GM19467 (cell line): ENCODE measurements around the gene SCD.

ENCODE experiments used
- ATAC-seq: cut with Tn5 transposase; IDR thresholded peaks from one replicate; pipeline ENCODE4 v1.9.1; 2021; ENCODE audit warnings: mild to moderate bottlenecking, moderate library complexity; ENCODE audit not compliant: unreplicated experiment

SCD gene

GRCh38 chr10:100339236-100339635, 7.8 kb upstream of the SCD start:
- peak; percentile 48 for ATAC-seq

- ATAC-seq: no peak
Measured at GRCh38 chr10:100340948-100341847, 5.8 kb upstream of the SCD start.

- no peak for ATAC-seq
Measured at GRCh38 chr10:100341953-100342626, 4.9 kb upstream of the SCD start.

GRCh38 chr10:100342627-100342972, 4.4 kb upstream of the SCD start:
- ATAC-seq: no peak

- ATAC-seq: no peak
Measured at GRCh38 chr10:100344241-100344788, 2.7 kb upstream of the SCD start.

- ATAC-seq: no peak
Measured at GRCh38 chr10:100345570-100346330, 1.3 kb upstream of the SCD start.

- peak; percentile 42 for ATAC-seq
Measured at GRCh38 chr10:100346351-100346764, 675 bp upstream of the SCD start.

GRCh38 chr10:100347568-100348195, 649 bp downstream of the SCD start:
- no peak for ATAC-seq

- no peak for ATAC-seq
Measured at GRCh38 chr10:100348389-100348927, 1.4 kb downstream of the SCD start.

- ATAC-seq: no peak
Measured at GRCh38 chr10:100349087-100349486, 2.1 kb downstream of the SCD start.

GRCh38 chr10:100349672-100350071, 2.6 kb downstream of the SCD start:
- no peak for ATAC-seq

GRCh38 chr10:100350914-100351485, 4.0 kb downstream of the SCD start:
- no peak for ATAC-seq

- no peak for ATAC-seq
Measured at GRCh38 chr10:100353770-100354485, 6.9 kb downstream of the SCD start.

- no peak for ATAC-seq
Measured at GRCh38 chr10:100355086-100355485, 8.1 kb downstream of the SCD start.

GRCh38 chr10:100356067-100357017, 9.3 kb downstream of the SCD start:
- no peak for ATAC-seq

GRCh38 chr10:100357059-100357858, 10.2 kb downstream of the SCD start:
- no peak for ATAC-seq

- ATAC-seq: no peak
Measured at GRCh38 chr10:100359030-100359432, 12.0 kb downstream of the SCD start.
